Activated T-cell treated with anti-CD3 and anti-CD28 coated beads, Interleukin-2, amount 50 U/mL, for 4 hours (primary cell): Measurements from ENCODE around the gene HOXB9. TPM values are rescaled to one million over a fixed set of nuclear protein-coding genes. Genes with fewer than 3 reads are reported as not detected.
A peak's percentile ranks its signal among the peaks of the same experiment; 100 is the strongest.

ENCODE experiments used
- ATAC-seq, 2 donors: fragments of 200-7000 bp; cut with Tn5 transposase; one replicate each; pipeline ENCODE4 v1.10.0; 2021
- DNase-seq: peaks from one replicate; pipeline ENCODE4 v3.0.0-alpha.2; 2020
- H3K27me3 Mint-ChIP-seq: one replicate; pipeline ENCODE4 v1.8.0; 2021; ENCODE audit warnings: low read depth, mixed read lengths
- H3K36me3 Mint-ChIP-seq: one replicate; pipeline ENCODE4 v1.8.0; 2022; ENCODE audit warnings: mixed read lengths; ENCODE audit not compliant: insufficient read depth
- H3K4me1 Mint-ChIP-seq: one replicate; pipeline ENCODE4 v1.8.0; 2021; ENCODE audit warnings: low read depth, mixed read lengths
- H3K4me3 Mint-ChIP-seq: one replicate; pipeline ENCODE4 v1.8.0; 2021; ENCODE audit warnings: mild to moderate bottlenecking, moderate library complexity, mixed read lengths
- H3K9me3 Mint-ChIP-seq: one replicate; pipeline ENCODE4 v1.8.0; 2021; ENCODE audit warnings: mixed read lengths
- total RNA-seq, 3 donors: library from RNA; stranded (reverse); gene quantifications; one replicate each; pipeline ENCODE4 v1.2.1, GENCODE V29; 2021

Gene HOXB9
- total RNA-seq, 3 donors from 2014 or later, result 0.63 to 1.4 (median 1.2) TPM

DNA sequence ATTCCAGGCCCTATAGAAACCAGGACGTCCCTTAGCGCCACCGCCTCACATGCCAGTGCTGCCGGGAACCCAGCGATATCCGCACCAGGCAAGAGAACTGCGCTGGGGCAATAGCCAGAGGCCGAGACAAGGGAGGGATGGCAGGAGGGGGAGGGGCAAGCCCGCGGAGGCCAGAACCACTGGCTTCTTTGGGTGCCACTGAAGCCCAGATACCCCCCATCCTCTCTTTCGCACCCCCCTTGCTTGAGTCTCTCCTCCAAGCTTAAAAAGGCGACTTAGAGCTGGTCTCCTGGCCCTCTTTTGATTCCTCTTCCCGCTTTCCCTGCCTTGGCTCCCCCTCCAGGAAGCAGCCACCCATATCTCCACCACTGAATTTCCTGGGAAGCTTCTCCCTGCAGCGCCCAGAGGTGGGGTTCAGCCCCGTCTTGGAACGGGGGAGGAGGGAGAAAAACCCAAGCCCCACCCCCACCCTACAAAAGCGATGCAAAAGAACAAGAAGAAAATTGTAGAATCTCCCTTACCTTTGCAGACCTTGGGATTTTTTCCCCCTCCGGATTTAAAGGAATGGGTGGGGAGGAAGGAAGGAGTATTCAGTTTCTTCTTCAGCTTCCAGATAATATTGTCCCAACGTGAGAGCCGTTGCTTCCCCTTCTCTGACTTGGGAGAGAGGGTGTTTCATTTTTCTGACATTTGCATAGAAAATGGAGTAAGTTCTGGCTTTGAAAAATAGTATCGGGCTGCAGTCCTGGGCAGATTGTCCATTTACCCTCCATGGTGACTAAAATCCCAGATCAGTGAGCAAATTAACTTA is 22.0 kb downstream of the HOXB9 start:
- no peak overlapping the region for H3K4me3 Mint-ChIP-seq
- peaks cover 88% of the 10 kb centered on the region for H3K27me3 Mint-ChIP-seq
- H3K9me3 Mint-ChIP-seq, result no peaks in the 10 kb centered on the region
- H3K4me1 Mint-ChIP-seq, result peaks cover 14% of the 10 kb centered on the region
- DNase-seq, result no peak
- no peak for ATAC-seq
- H3K36me3 Mint-ChIP-seq, result no peaks in the 10 kb centered on the region

DNA sequence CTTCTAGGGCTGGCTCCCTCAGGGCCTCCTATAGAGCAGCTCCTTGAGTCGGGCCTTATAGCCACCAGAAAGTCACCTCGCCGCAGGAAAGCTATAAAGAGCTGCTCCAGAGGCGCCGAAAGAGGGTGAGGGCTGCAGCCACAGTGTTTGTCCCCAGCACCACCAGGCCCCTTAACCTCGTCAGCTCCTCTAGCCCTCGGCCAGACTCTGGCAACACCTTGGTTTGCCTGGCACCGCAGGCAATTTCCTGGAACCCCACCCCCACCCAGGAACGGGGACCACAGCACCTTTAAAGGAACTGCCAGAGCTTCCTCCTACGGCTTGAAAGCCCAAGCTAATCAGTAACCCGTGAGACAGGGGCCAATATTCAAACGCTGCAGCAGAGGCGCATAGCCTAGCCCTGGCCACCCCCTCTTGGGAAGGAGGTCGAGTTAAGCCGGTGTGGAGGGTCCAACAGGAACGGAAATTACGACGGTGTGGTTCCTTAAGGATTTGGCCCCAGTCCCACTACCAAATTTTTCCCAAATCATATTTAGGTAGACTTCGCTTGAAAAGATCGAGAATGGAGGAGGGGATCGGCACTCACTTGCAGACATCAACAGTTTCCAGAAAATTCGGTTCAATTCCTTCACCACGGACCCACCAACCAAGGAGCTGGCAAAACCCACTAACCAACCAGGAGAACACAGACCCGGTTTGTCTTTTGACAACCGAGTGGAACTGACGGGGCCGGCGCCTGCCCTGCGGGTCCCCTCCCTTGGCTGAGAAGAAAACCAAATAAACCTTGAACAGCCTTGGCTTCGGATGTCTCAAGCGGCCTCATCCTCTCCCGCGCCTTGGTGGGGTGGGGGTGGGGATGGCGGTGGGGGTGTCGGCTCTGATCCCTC is 24.4 kb downstream of the HOXB9 start:
- no peak for DNase-seq
- Mint-ChIP-seq H3K9me3 (no peaks in the 10 kb centered on the region), H3K36me3 (no peaks in the 10 kb centered on the region), H3K27me3 (peaks cover 90% of the 10 kb centered on the region), H3K4me3 (no peak overlapping the region), H3K4me1 (peaks cover 33% of the 10 kb centered on the region)
- no peak for ATAC-seq

DNA sequence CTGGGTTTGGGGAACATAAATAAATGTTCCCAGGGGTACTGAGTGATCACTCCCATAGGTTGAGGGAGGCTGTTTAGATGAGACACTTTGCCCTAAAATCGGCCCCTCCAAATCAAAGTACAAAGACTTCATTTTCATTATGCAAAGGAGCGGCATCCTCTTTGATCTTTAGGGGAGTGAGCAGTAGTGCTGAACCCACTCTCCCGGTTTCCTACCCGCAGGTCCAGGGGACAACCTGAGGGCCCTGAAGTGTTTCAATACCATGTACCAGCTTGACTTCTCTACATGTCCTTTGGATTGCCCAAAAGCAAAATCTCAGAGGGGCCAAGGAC is 25.0 kb downstream of the HOXB9 start:
- Mint-ChIP-seq H3K9me3 (no peaks in the 10 kb centered on the region), H3K27me3 (peaks cover 91% of the 10 kb centered on the region), H3K4me3 (no peak overlapping the region), H3K36me3 (no peaks in the 10 kb centered on the region), H3K4me1 (peaks cover 39% of the 10 kb centered on the region)
- ATAC-seq (no peak), DNase-seq (no peak)

DNA sequence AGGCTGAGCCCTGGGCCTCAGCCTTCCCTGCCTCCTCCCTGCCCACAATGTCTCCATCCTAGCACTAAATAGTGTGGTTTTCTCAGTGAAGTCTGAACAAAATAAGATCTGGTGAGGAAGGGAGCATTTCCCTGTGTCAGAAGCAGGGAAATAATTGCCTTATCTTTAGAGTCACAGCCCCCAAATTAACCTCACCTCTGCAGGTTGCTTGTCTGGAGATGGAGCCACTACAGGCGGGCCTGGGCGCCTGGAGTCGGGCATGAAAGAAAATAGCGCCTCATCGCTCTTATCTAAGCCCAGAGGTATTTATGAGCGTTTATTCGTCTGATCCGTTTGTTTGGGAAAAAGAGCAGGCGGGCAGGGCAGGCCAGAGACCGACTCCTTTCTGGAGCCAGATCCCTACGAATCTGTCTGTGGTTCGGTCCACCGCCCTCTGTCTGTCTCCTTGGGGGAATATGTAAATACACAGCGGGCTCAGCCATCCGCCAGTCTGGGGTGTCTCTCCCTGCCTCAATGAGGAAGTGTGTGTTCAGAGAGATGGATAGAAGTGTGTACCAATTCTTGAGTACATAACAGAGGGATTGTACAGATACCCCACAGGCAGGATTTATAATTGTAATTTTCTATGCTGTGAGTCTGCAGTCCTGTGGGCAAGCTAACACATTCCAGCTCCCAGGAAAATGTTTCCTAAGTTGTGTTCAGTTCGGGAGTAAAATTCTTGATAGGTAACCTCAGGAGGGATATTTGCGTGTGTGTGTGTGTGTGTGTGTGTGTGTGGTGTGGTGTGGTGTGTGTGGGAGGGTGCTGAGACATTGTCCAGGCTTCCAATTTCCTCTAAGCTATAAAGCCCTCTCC is 25.7 kb downstream of the HOXB9 start:
- H3K4me3 Mint-ChIP-seq, result no peak overlapping the region
- H3K36me3 Mint-ChIP-seq, result no peaks in the 10 kb centered on the region
- no peaks in the 10 kb centered on the region for H3K9me3 Mint-ChIP-seq
- H3K27me3 Mint-ChIP-seq, result peaks cover 92% of the 10 kb centered on the region
- ATAC-seq, result no peak
- no peak for DNase-seq
- H3K4me1 Mint-ChIP-seq, result peaks cover 39% of the 10 kb centered on the region

DNA sequence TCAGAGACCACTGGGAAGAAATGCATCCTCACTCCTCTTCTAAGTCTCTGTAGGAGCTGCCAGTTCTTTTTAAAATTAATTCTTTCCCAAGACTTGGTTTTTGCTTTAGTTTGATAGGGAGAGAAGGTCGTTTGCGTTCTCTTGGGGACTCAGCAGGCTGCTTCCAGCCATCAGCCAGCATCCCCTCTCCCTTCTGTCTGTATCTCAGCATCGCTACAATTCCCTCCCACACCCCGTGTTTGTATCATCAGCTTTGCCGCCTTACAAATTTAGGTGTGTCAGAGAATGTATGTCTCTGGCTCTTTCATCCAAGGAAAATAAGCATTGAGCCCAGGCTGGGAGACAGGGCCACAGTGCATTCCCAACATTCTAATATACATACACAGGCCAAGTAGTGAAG is 26.8 kb downstream of the HOXB9 start:
- ATAC-seq, result no peak
- H3K27me3 Mint-ChIP-seq, result peaks cover 92% of the 10 kb centered on the region
- no peak overlapping the region for H3K4me3 Mint-ChIP-seq
- DNase-seq, result no peak
- no peaks in the 10 kb centered on the region for H3K36me3 Mint-ChIP-seq
- H3K4me1 Mint-ChIP-seq, result peaks cover 35% of the 10 kb centered on the region
- no peaks in the 10 kb centered on the region for H3K9me3 Mint-ChIP-seq

DNA sequence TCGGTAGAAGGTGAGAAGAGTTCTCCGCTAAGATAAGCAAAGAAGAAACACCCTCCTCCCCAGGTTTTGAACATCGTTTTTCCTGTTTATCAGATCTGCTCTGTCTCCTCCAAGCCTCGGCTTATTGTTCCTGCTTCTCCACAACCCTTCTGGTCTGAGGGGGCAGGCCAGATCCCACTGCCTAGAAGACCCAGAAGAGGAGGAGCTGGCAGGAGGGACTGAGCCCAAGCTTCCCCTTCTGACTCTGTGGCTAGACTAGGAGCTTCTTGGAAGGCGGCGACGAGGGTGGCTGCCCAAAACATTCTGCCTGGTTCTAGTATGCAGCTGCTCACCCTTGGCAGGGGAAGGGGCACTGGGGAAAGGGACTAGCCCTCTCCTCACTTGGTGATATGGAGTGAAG is 27.4 kb downstream of the HOXB9 start:
- Mint-ChIP-seq H3K9me3 (no peaks in the 10 kb centered on the region), H3K4me1 (peaks cover 37% of the 10 kb centered on the region), H3K4me3 (peak overlapping the region; percentile 77), H3K36me3 (no peaks in the 10 kb centered on the region), H3K27me3 (peaks cover 94% of the 10 kb centered on the region)
- ATAC-seq (no peak), DNase-seq (no peak)

DNA sequence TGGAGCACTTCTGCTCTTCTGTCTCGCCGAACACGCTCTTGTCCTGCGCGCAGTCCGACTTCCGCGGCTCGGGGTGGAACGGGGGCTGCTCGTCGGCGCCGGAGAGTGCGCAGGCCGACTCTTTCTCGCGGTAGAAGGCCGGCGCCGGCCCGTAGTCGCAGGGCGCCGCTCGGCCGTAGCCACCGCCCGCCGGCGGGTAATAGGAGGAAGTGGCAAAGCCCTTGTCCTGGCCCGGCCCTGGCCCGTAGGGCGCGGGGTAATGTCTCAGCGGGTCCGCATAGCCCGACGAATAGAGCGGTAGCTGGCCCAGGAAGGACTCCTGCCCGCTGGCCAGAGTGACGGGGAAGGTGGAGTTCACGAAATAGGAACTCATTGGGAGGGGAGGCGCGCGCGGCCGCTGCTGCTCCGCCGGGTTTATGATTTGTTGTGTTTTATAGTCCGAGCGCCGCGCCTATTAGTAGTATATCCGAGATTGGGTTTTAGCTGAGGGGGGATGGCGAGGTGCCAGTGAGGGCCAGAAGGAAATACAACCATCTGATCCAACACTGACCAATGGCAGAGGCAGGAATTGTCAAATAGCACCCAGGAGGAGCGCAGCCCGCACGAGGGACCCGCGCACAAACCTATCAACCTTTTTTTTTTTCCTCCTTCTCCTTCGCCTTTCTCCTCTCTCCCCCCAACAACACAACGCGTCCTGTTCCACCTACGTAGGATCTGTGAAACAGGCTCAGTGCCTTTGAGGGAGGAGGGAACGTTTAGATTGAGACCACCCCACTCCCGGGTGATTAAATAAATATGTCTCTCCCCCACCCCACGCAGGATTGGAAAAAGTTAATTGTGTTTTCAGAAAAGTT is 28.2 kb downstream of the HOXB9 start:
- Mint-ChIP-seq H3K4me3 (peak overlapping the region; percentile 77), H3K27me3 (peaks cover 93% of the 10 kb centered on the region), H3K36me3 (no peaks in the 10 kb centered on the region), H3K9me3 (no peaks in the 10 kb centered on the region), H3K4me1 (peaks cover 39% of the 10 kb centered on the region)
- ATAC-seq (peak; percentile 31 to 52), DNase-seq (no peak)

DNA sequence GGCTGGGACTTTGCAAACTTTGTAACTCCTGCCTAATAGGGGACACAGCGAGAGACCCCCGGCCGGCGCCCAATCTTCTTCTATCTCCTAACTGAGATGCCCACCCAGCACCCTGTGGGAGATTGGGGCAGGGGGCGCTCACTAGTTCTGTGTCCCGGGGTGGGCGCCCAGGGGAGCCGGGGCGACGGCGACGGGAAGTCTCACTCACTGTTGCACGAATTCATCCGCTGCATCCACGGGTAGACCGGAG is 28.7 kb downstream of the HOXB9 start:
- peak overlapping the region; percentile 77 for H3K4me3 Mint-ChIP-seq
- H3K4me1 Mint-ChIP-seq, result peaks cover 41% of the 10 kb centered on the region
- no peak for ATAC-seq
- no peak for DNase-seq
- H3K36me3 Mint-ChIP-seq, result no peaks in the 10 kb centered on the region
- H3K9me3 Mint-ChIP-seq, result no peaks in the 10 kb centered on the region
- peaks cover 94% of the 10 kb centered on the region for H3K27me3 Mint-ChIP-seq

DNA sequence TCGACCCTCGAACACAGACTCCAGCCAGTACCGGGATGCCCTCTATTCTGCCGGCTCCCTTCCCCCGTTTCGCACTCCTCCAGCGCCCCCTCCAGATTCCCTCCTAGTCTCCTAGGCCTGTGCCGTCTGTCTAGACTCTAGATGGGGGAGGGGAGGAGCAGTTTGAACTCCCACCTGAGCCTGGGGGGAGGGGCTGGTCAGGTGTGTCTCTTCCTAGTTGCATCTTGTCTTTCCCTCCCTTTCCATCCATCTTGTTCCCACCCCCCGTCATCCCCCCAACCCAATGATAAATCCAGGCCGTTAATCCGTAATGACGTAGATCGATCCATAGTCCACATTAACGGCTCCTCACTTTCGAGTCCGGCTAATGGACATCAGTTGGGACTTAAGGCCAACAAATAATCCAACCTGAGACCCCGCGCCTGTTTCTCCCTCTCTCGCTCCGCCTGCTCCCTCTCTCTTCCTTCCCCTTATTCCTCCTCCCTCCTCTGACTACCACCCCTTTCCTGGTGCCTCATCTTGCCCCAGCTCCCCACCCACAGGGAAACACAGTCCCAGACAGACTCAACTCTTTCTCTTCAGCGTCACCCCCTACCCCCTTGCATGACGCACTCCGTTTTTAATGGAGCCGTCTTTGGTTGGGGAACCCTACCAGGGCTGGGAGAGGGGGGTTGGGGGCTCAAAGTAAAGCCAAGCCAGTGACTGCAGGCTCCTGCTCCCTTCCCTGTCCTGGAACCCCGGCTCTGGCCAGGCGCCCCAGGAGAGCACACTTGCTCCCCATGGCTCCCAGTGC is 29.2 kb downstream of the HOXB9 start:
- ATAC-seq, result peak in 1 of 2 donors; percentile 5
- H3K4me1 Mint-ChIP-seq, result peaks cover 39% of the 10 kb centered on the region

DNA sequence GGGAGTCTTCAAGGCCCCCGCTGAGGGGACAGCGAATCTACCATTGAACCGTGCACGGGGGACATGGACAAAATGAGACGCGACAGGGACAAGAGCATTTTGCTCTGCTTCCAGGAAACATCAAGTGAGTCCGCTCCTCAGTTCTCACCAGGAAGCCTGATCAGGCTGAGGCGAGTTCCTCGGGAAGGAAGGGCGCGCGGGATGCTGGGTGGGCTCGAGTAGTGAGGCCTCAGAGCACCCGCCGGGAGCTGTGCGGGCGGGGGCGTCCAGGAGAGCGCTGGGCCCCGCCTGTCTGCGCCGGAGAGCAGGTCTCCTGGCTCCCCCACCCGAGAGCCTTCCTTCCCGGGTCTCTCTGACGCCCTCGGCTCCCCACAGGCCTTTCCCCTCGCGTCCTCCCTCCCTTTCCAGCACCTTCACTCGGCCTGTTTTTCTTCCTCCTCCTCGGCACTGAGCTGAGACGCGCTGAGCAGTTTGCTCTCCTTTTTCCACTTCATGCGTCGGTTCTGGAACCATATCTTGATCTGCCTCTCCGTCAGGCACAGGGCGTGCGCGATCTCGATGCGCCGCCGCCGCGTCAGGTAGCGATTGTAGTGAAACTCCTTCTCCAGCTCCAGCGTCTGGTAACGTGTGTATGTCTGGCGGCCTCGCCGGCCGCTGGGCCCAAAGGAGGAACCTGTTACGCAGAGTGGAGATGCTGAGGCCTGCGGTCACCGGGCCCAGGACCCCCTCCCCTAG is 30.0 kb downstream of the HOXB9 start:
- peaks cover 90% of the 10 kb centered on the region for H3K27me3 Mint-ChIP-seq
- DNase-seq (no peak), ATAC-seq (peak; percentile 28 to 36)
- no peaks in the 10 kb centered on the region for H3K9me3 Mint-ChIP-seq
- peak overlapping the region; percentile 77 for H3K4me3 Mint-ChIP-seq
- peaks cover 37% of the 10 kb centered on the region for H3K4me1 Mint-ChIP-seq
- H3K36me3 Mint-ChIP-seq, result no peaks in the 10 kb centered on the region

More for the DNA sequence above, 29.2 kb downstream of the HOXB9 start:
- Mint-ChIP-seq H3K27me3 (peaks cover 91% of the 10 kb centered on the region), H3K36me3 (no peaks in the 10 kb centered on the region), H3K9me3 (no peaks in the 10 kb centered on the region), H3K4me3 (peak overlapping the region; percentile 77)
- no peak for DNase-seq

DNA sequence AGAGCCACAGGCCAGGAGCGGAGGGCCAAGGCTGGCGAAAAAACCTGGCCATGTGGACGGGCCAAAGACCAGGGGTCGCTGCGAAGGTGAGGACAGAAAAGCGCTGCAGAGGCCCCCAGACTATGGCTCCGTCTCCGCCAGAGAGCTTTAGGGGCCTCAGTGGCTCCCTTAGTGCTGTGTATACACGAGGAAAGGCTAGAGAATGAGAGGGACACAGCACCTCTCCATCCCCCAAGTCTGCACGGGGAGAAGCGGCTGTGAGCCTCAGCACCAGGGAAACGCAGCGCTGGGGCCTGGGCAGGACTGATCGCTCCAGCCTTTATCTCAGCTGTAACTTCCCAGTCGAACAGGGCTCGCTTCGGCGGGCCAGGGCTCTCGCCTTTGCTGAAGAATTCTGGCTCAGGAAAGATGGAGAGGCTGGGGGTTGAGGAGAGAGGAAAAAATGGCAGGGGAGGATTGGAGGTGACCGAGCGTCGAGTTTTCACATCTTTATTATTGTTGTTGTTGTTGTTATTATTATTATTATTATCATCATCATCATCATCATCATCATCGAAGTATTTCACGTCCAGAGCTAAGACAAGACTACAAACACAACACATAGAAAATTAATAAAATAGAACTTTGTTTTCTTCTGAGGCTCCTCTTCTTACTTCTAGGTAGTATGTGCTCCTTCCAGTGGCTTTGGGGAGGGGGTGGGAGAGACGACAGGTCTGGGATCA is 30.7 kb downstream of the HOXB9 start:
- ATAC-seq (no peak), DNase-seq (no peak)
- Mint-ChIP-seq H3K36me3 (no peaks in the 10 kb centered on the region), H3K4me1 (peaks cover 37% of the 10 kb centered on the region), H3K9me3 (no peaks in the 10 kb centered on the region), H3K27me3 (peaks cover 90% of the 10 kb centered on the region), H3K4me3 (peak overlapping the region; percentile 52)

DNA sequence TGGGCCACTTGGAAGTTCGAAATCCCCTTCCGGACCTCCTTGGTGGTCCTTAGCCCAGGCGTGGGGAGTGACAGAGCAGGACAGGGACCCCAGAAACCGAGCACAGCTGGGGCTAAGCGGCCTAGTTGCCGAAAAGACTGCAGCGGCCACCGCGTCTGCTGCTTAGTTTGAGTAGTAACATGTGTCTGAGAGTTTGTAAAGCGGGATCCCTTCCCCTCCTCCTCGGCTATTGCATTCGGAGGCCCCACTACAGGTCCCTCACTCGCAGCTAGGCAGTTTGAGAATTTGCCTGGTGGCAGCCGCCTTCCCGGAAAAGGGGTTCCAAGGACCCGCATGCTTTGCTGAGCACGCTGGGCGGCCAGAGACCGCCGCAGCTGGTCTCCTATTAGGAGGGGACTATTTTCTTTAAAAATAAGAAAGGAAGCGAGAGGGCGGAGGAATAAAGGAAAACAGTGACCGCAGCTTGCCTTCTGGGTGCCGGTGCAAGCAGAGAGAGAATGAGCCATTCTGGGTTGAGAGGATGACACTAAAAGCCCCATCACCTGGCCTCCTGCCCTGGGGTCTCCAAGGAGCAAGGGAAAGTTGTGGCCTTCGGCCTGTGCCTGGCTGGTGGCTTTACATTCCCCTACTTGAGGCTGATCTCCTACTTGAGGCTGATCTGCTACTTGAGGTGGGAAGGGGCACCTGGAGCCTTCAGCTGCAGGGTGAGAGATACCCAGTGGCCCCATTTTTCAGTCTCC is 31.4 kb downstream of the HOXB9 start:
- Mint-ChIP-seq H3K27me3 (peaks cover 90% of the 10 kb centered on the region), H3K9me3 (no peaks in the 10 kb centered on the region), H3K4me1 (peaks cover 37% of the 10 kb centered on the region), H3K4me3 (no peak overlapping the region), H3K36me3 (no peaks in the 10 kb centered on the region)
- ATAC-seq (no peak), DNase-seq (no peak)
